ENCODE results near the gene FBXO24. TPM values are rescaled to one million over a fixed set of nuclear protein-coding genes. Genes with fewer than 3 reads are reported as not detected.

FBXO24 gene
- total and polyA plus RNA-seq, 10 of the 15 experiments (the other 5 are each of a cell fraction or from before 2014, with no cell fraction given) = 0.11 to 0.96 (median 0.27) TPM; not detected in 4

DNA sequence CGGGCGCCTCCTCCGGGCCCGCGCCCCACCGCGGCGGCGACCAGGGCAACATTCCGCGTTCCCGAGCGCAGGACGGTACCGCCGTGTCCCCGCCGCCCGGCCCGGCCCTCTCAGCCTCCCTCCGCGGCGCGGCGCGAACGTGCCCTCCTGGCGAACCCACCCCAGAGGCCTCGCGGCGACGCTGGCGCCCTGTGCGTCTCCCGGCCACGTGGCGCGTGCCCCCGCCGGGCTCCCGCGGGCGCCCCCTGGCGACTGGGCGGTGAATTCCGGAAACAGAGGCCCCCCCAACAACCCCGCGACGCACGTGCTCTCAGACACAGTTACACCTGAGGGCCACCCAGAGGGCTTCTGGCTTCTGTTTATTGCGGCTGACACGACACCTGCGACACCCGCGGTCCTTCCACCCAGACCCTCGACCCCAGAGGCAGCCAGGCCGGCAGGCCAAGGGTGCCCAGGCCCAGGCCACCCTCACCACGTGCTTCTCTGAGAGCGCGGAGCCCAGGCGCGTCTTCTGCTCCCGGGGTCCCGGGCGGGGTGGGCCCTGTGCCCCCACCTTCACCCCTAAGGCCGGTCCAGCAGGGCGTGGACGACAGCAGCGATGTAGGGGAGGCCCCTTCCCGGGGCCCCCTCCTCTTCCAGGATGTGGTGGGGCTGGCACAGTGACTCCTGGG is 12.3 kb upstream of the FBXO24 start, which contains the start of gene SAP25:
Gene SAP25, minus strand, starts transcription at position 210 of the 671 bp plus-strand sequence. Its CDS starts 158 bp downstream, at position 52.
- no peaks in the 10 kb centered on the region for H3K79me2 ChIP-seq (ENCODE audit: control insufficient read depth, insufficient read depth, low read length)
- no peak within 1 kb of the TSS for H3K4me2 ChIP-seq (ENCODE audit: control insufficient read depth, insufficient read depth)
- FAIRE-seq = no peak
- no peaks in the 10 kb centered on the region for H4K20me1 ChIP-seq (ENCODE audit: control insufficient read depth, insufficient read depth)
- no TSS peak for BruUV-seq (replicated peaks)
- ChIA-PET SMC1A (ENCODE audit: uncharacterized antibody, unreplicated experiment) (no interaction called here), POLR2A (no interaction called here), CTCF (no interaction called here), RAD21 (ENCODE audit: unreplicated experiment) (no interaction called here)
- no peaks in the 10 kb centered on the region for H3K9me3 ChIP-seq (replicated peaks; ENCODE audit: control insufficient read depth, insufficient read depth, low read length)
- TF ChIP-seq MTA3 (IDR thresholded peaks at IDR 0.05; ENCODE audit: borderline replicate concordance, low read length) = no peak
- TF ChIP-seq ZNF24 (IDR thresholded peaks at IDR 0.05) = no peak
- TF ChIP-seq POLR2A (IDR thresholded peaks at IDR 0.05; ENCODE audit: low read depth, low read length) = peak; percentile 37; the same call in 1 of the 2 replicates
- intact Hi-C loops (cut with micrococcal nuclease; ENCODE audit: unreplicated experiment) = no loop called here
- in situ Hi-C loops (cut with MboI) = no loop called here
- H3K4me1 ChIP-seq (ENCODE audit: control insufficient read depth, insufficient read depth, low read length) = peaks cover 22% of the 10 kb centered on the region
- 96% methylated on average over 51 of the region's 70 CpGs for WGBS (ENCODE audit: insufficient coverage, insufficient replicate concordance, low lambda C conversion rate, missing lambda C conversion rate)
- no peaks in the 10 kb centered on the region for H3K27me3 ChIP-seq (replicated peaks in 1 of 2; ENCODE audit: control insufficient read depth in 2 of 2, insufficient read depth in 2 of 2, low read length in 1 of 2)
- H3K27ac ChIP-seq (ENCODE audit: control insufficient read depth, insufficient read depth) = no peak within 1 kb of the TSS
- peaks cover 0 to 11% of the 10 kb centered on the region in 2 experiments; a peak in 3 of 4 replicates for H3K36me3 ChIP-seq (ENCODE audit: control insufficient read depth in 2 of 2, insufficient read depth in 2 of 2, low read length in 1 of 2)
- ATAC-seq = no peak
- no peak within 1 kb of the TSS for H3K4me3 ChIP-seq
- H3K9ac ChIP-seq (ENCODE audit: control insufficient read depth, insufficient read depth, low read length) = no peak within 1 kb of the TSS
- DNase-seq (ENCODE audit: low read depth, low spot score) = no peak
- H2AFZ ChIP-seq (ENCODE audit: control insufficient read depth, low read depth, low read length) = no peak within 1 kb of the TSS

GRCh38 chr7:100574362-100575205 is 11.5 kb upstream of the FBXO24 start:
- DNase-seq (ENCODE audit: low read depth, low spot score) (no peak), ATAC-seq (no peak), FAIRE-seq (no peak)
- peaks cover 1 to 11% of the 10 kb centered on the region in 2 experiments; a peak in 3 of 4 replicates for H3K36me3 ChIP-seq (ENCODE audit: control insufficient read depth in 2 of 2, insufficient read depth in 2 of 2, low read length in 1 of 2)
- 95% methylated on average over 43 of the region's 44 CpGs for WGBS (ENCODE audit: insufficient coverage, insufficient replicate concordance, low lambda C conversion rate, missing lambda C conversion rate)
- intact Hi-C loops (cut with micrococcal nuclease; ENCODE audit: unreplicated experiment) (no loop called here), in situ Hi-C loops (cut with MboI) (no loop called here)
- SMC1A ChIA-PET (ENCODE audit: uncharacterized antibody, unreplicated experiment) = no interaction called here
- no peak overlapping the region for H2AFZ ChIP-seq (ENCODE audit: control insufficient read depth, low read depth, low read length)
- BruUV-seq (replicated peaks) = no TSS peak
- H3K79me2 ChIP-seq (ENCODE audit: control insufficient read depth, insufficient read depth, low read length) = no peaks in the 10 kb centered on the region
- H4K20me1 ChIP-seq (ENCODE audit: control insufficient read depth, insufficient read depth) = no peaks in the 10 kb centered on the region
- H3K4me2 ChIP-seq (ENCODE audit: control insufficient read depth, insufficient read depth) = no peak overlapping the region
- RAD21 ChIA-PET (ENCODE audit: unreplicated experiment) = no interaction called here
- POLR2A ChIA-PET = no interaction called here
- TF ChIP-seq PAX8 (IDR thresholded peaks at IDR 0.05) (no peak), MYC (IDR thresholded peaks at IDR 0.05; ENCODE audit: insufficient read depth, insufficient read length, insufficient replicate concordance, low read length, severe bottlenecking) (no peak), ATF3 (IDR thresholded peaks at IDR 0.05; ENCODE audit: borderline replicate concordance, extremely low read depth, low read depth, low read length) (no peak)
- TF ChIP-seq, protein P1, sequence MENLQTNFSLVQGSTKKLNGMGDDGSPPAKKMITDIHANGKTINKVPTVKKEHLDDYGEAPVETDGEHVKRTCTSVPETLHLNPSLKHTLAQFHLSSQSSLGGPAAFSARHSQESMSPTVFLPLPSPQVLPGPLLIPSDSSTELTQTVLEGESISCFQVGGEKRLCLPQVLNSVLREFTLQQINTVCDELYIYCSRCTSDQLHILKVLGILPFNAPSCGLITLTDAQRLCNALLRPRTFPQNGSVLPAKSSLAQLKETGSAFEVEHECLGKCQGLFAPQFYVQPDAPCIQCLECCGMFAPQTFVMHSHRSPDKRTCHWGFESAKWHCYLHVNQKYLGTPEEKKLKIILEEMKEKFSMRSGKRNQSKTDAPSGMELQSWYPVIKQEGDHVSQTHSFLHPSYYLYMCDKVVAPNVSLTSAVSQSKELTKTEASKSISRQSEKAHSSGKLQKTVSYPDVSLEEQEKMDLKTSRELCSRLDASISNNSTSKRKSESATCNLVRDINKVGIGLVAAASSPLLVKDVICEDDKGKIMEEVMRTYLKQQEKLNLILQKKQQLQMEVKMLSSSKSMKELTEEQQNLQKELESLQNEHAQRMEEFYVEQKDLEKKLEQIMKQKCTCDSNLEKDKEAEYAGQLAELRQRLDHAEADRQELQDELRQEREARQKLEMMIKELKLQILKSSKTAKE (IDR thresholded peaks at IDR 0.05; ENCODE audit: low read depth, poor library complexity, severe bottlenecking) = no peak
- CTCF ChIA-PET = no interaction called here
- no peaks in the 10 kb centered on the region for H3K27me3 ChIP-seq (replicated peaks in 1 of 2; ENCODE audit: control insufficient read depth in 2 of 2, insufficient read depth in 2 of 2, low read length in 1 of 2)
- H3K27ac ChIP-seq (ENCODE audit: control insufficient read depth, insufficient read depth) = no peak overlapping the region
- H3K9me3 ChIP-seq (replicated peaks; ENCODE audit: control insufficient read depth, insufficient read depth, low read length) = no peaks in the 10 kb centered on the region
- H3K4me1 ChIP-seq (ENCODE audit: control insufficient read depth, insufficient read depth, low read length) = peaks cover 18% of the 10 kb centered on the region
- no peak overlapping the region for H3K9ac ChIP-seq (ENCODE audit: control insufficient read depth, insufficient read depth, low read length)
- no peak overlapping the region for H3K4me3 ChIP-seq

All from GM12878 (cell line).